Measurements from ENCODE around the gene NOS3. TPM values are rescaled to one million over a fixed set of nuclear protein-coding genes. Genes with fewer than 3 reads are reported as not detected.

NOS3 gene
- total RNA-seq, 1 experiment from 2014 or later, result 0.71 TPM

GRCh38 chr7:150980663-150981062, 10.2 kb upstream of the NOS3 start:
- CTCF ChIA-PET, result no interaction called here
- no peak overlapping the region for H3K27ac Mint-ChIP-seq (ENCODE audit: unreplicated experiment)
- peaks cover 84% of the 10 kb centered on the region for H3K27me3 Mint-ChIP-seq (ENCODE audit: unreplicated experiment)
- DNase-seq, result no peak
- no peaks in the 10 kb centered on the region for H3K9me3 Mint-ChIP-seq (ENCODE audit: low read depth, unreplicated experiment)
- TF ChIP-seq, protein P1, sequence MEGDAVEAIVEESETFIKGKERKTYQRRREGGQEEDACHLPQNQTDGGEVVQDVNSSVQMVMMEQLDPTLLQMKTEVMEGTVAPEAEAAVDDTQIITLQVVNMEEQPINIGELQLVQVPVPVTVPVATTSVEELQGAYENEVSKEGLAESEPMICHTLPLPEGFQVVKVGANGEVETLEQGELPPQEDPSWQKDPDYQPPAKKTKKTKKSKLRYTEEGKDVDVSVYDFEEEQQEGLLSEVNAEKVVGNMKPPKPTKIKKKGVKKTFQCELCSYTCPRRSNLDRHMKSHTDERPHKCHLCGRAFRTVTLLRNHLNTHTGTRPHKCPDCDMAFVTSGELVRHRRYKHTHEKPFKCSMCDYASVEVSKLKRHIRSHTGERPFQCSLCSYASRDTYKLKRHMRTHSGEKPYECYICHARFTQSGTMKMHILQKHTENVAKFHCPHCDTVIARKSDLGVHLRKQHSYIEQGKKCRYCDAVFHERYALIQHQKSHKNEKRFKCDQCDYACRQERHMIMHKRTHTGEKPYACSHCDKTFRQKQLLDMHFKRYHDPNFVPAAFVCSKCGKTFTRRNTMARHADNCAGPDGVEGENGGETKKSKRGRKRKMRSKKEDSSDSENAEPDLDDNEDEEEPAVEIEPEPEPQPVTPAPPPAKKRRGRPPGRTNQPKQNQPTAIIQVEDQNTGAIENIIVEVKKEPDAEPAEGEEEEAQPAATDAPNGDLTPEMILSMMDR (IDR thresholded peaks at IDR 0.05; ENCODE audit: unreplicated experiment), result no peak
- no peaks in the 10 kb centered on the region for H3K36me3 Mint-ChIP-seq (ENCODE audit: insufficient read depth, unreplicated experiment)
- peaks cover 8% of the 10 kb centered on the region for H3K4me1 Mint-ChIP-seq (ENCODE audit: low read depth, unreplicated experiment)
- H3K4me3 Mint-ChIP-seq (ENCODE audit: low read depth, unreplicated experiment), result no peak overlapping the region
- intact Hi-C loops (cut with micrococcal nuclease; ENCODE audit: unreplicated experiment), result loop anchor here (10.0 kb wide), 1 partner anchor 196 kb away; no protein-coding TSS in a partner anchor
- no TSS peak for BruUV-seq (replicated peaks)

DNA sequence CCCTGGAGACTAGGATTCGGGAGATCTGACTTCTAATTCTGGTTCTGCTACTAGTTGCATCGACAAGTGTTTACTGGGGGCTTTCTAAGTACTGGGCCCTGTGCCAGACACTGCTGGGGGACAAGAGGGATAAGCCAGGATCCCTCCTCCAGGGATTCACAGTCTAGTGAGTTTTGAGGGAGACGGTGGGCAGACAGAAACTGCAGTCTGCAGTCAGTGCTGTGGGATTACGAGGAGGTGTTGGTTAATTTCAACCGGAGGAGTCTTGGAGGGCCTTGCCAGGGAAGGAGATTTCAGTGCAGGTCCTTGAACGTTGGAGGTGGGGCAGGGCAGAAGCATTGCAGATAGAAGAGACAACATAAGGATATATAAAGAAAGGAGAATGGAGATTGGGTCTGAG, 9.2 kb upstream of the NOS3 start:
- intact Hi-C loops (cut with micrococcal nuclease; ENCODE audit: unreplicated experiment), result loop anchor here (10.0 kb wide), 1 partner anchor 197 kb away; no protein-coding TSS in a partner anchor
- H3K27me3 Mint-ChIP-seq (ENCODE audit: unreplicated experiment), result peaks cover 90% of the 10 kb centered on the region
- TF ChIP-seq, protein P1 (IDR thresholded peaks at IDR 0.05; ENCODE audit: unreplicated experiment), result no peak
- H3K9me3 Mint-ChIP-seq (ENCODE audit: low read depth, unreplicated experiment), result no peaks in the 10 kb centered on the region
- H3K36me3 Mint-ChIP-seq (ENCODE audit: insufficient read depth, unreplicated experiment), result no peaks in the 10 kb centered on the region
- no peak for DNase-seq
- CTCF ChIA-PET, result no interaction called here
- H3K4me3 Mint-ChIP-seq (ENCODE audit: low read depth, unreplicated experiment), result no peak overlapping the region
- H3K4me1 Mint-ChIP-seq (ENCODE audit: low read depth, unreplicated experiment), result peaks cover 8% of the 10 kb centered on the region
- no peak overlapping the region for H3K27ac Mint-ChIP-seq (ENCODE audit: unreplicated experiment)
- BruUV-seq (replicated peaks), result no TSS peak

DNA sequence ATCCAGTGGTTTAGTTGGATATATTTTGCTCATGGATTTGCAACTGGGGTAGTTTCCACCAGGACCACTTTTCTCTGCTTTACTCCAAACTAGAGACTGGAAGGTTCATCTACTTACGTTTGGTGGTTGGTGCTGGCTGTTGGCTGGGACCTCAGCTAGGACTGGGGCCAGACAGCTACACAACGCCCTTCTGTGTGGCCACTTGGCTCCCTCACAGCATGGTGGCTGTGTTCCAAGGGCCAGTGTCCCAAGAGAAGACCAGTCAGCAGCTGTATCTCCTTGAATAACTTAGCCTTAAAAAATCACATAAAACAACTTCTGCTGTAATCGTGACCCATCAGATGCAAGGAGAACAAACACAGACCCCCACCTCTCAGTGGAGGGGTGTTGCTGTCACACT, 8.5 kb upstream of the NOS3 start:
- Mint-ChIP-seq H3K27me3 (ENCODE audit: unreplicated experiment) (peaks cover 84% of the 10 kb centered on the region), H3K36me3 (ENCODE audit: insufficient read depth, unreplicated experiment) (no peaks in the 10 kb centered on the region), H3K4me3 (ENCODE audit: low read depth, unreplicated experiment) (no peak overlapping the region), H3K27ac (ENCODE audit: unreplicated experiment) (no peak overlapping the region), H3K9me3 (ENCODE audit: low read depth, unreplicated experiment) (no peaks in the 10 kb centered on the region), H3K4me1 (ENCODE audit: low read depth, unreplicated experiment) (peaks cover 1% of the 10 kb centered on the region)
- CTCF ChIA-PET, result no interaction called here
- TF ChIP-seq, protein P1 (IDR thresholded peaks at IDR 0.05; ENCODE audit: unreplicated experiment), result no peak
- intact Hi-C loops (cut with micrococcal nuclease; ENCODE audit: unreplicated experiment), result loop anchor here (10.0 kb wide), 1 partner anchor 198 kb away; no protein-coding TSS in a partner anchor
- no TSS peak for BruUV-seq (replicated peaks)
- no peak for DNase-seq

GRCh38 chr7:150983893-150984368, 6.9 kb upstream of the NOS3 start:
- TF ChIP-seq, protein P1 (IDR thresholded peaks at IDR 0.05; ENCODE audit: unreplicated experiment), result no peak
- Mint-ChIP-seq H3K27me3 (ENCODE audit: unreplicated experiment) (peaks cover 83% of the 10 kb centered on the region), H3K36me3 (ENCODE audit: insufficient read depth, unreplicated experiment) (no peaks in the 10 kb centered on the region), H3K4me1 (ENCODE audit: low read depth, unreplicated experiment) (no peaks in the 10 kb centered on the region), H3K9me3 (ENCODE audit: low read depth, unreplicated experiment) (no peaks in the 10 kb centered on the region), H3K4me3 (ENCODE audit: low read depth, unreplicated experiment) (no peak overlapping the region), H3K27ac (ENCODE audit: unreplicated experiment) (no peak overlapping the region)
- intact Hi-C loops (cut with micrococcal nuclease; ENCODE audit: unreplicated experiment), result loop anchor here (10.0 kb wide), 1 partner anchor 199 kb away; no protein-coding TSS in a partner anchor
- DNase-seq, result peak; percentile 46
- CTCF ChIA-PET, result interaction anchor here (0.6 to 0.8 kb wide), 2 partner anchors 107 to 115 kb away, joined by 3 to 4 read pairs; no protein-coding TSS in a partner anchor
- BruUV-seq (replicated peaks), result no TSS peak

Measured in Calu3 (cell line).